ENCODE results near the gene TRPV4.

- TF ChIP-seq CTCF (IDR thresholded peaks at IDR 0.05; ENCODE audit: low read depth, low read length) (no peak), MYC (IDR thresholded peaks at IDR 0.05; ENCODE audit: low read depth, low read length) (no peak)
These were observed 39.2 kb downstream of the TRPV4 start for GRCh38 chr12:109793826-109794501.

All from NB4 (cell line).